IPS-15b (cell line): ENCODE results near the gene TMC5.

Experiments used
- H3K27me3 ChIP-seq: one replicate; pipeline ENCODE4 v1.6.1; 2013; ENCODE audit warnings: low read length; ENCODE audit not compliant: control insufficient read depth, insufficient read depth
- H3K36me3 ChIP-seq: one replicate; pipeline ENCODE4 v1.6.1; 2013; ENCODE audit warnings: low read length; ENCODE audit not compliant: control insufficient read depth, insufficient read depth
- H3K4me1 ChIP-seq: one replicate; pipeline ENCODE4 v1.6.1; 2013; ENCODE audit warnings: mild to moderate bottlenecking, low read length; ENCODE audit not compliant: control insufficient read depth, insufficient read depth
- H3K4me3 ChIP-seq: one replicate; pipeline ENCODE4 v1.5.1; 2013; ENCODE audit warnings: low read depth, low read length
- H3K9ac ChIP-seq: one replicate; pipeline ENCODE4 v1.6.1; 2013; ENCODE audit warnings: low read depth, mild to moderate bottlenecking, low read length
- H3K9me3 ChIP-seq: one replicate; pipeline ENCODE4 v1.6.1; 2013; ENCODE audit warnings: mild to moderate bottlenecking, low read length; ENCODE audit not compliant: control insufficient read depth, insufficient read depth

Gene TMC5

GRCh38 chr16:19515757-19516156 lies 98.1 kb downstream of the TMC5 start:
- Histone ChIP-seq H3K4me1 (peaks cover 2% of the 10 kb centered on the region), H3K9me3 (no peaks in the 10 kb centered on the region), H3K9ac (no peak overlapping the region), H3K27me3 (no peaks in the 10 kb centered on the region), H3K36me3 (no peaks in the 10 kb centered on the region), H3K4me3 (no peak overlapping the region)

GRCh38 chr16:19517424-19518089 lies 99.9 kb downstream of the TMC5 start:
- Histone ChIP-seq H3K36me3 (no peaks in the 10 kb centered on the region), H3K9me3 (no peaks in the 10 kb centered on the region), H3K4me3 (no peak overlapping the region), H3K4me1 (peaks cover 7% of the 10 kb centered on the region), H3K27me3 (no peaks in the 10 kb centered on the region), H3K9ac (no peak overlapping the region)

GRCh38 chr16:19518388-19518787 lies 100.7 kb downstream of the TMC5 start:
- H3K9me3 ChIP-seq, result no peaks in the 10 kb centered on the region
- no peaks in the 10 kb centered on the region for H3K27me3 ChIP-seq
- no peak overlapping the region for H3K9ac ChIP-seq
- H3K4me1 ChIP-seq, result peaks cover 12% of the 10 kb centered on the region
- no peak overlapping the region for H3K4me3 ChIP-seq
- H3K36me3 ChIP-seq, result no peaks in the 10 kb centered on the region

GRCh38 chr16:19520861-19521331 lies 103.2 kb downstream of the TMC5 start:
- peak overlapping the region; percentile 91 for H3K4me3 ChIP-seq
- H3K9ac ChIP-seq, result peak overlapping the region; percentile 87
- H3K36me3 ChIP-seq, result no peaks in the 10 kb centered on the region
- no peaks in the 10 kb centered on the region for H3K27me3 ChIP-seq
- H3K4me1 ChIP-seq, result peaks cover 15% of the 10 kb centered on the region
- no peaks in the 10 kb centered on the region for H3K9me3 ChIP-seq

GRCh38 chr16:19521471-19522396 lies 104.1 kb downstream of the TMC5 start, which contains the start of gene GDE1:
Gene GDE1 (minus strand): TSS chr16:19522098. CDS start chr16:19521964, 134 bp downstream.
- Histone ChIP-seq H3K27me3 (no peaks in the 10 kb centered on the region), H3K4me3 (peak within 1 kb of the TSS; percentile 91), H3K9me3 (no peaks in the 10 kb centered on the region), H3K36me3 (no peaks in the 10 kb centered on the region), H3K4me1 (peaks cover 15% of the 10 kb centered on the region), H3K9ac (peak within 1 kb of the TSS; percentile 87)

GRCh38 chr16:19522397-19522732 lies 104.7 kb downstream of the TMC5 start:
- no peaks in the 10 kb centered on the region for H3K27me3 ChIP-seq
- no peaks in the 10 kb centered on the region for H3K9me3 ChIP-seq
- H3K4me1 ChIP-seq, result peaks cover 15% of the 10 kb centered on the region
- H3K36me3 ChIP-seq, result no peaks in the 10 kb centered on the region
- peak overlapping the region; percentile 43 for H3K4me3 ChIP-seq
- no peak overlapping the region for H3K9ac ChIP-seq

- Histone ChIP-seq H3K27me3 (no peaks in the 10 kb centered on the region), H3K4me3 (no peak overlapping the region), H3K9me3 (no peaks in the 10 kb centered on the region), H3K36me3 (no peaks in the 10 kb centered on the region), H3K4me1 (peaks cover 15% of the 10 kb centered on the region), H3K9ac (no peak overlapping the region)
These were observed 105.1 kb downstream of the TMC5 start for GRCh38 chr16:19522760-19523159.

GRCh38 chr16:19523184-19523558 lies 105.5 kb downstream of the TMC5 start:
- Histone ChIP-seq H3K27me3 (no peaks in the 10 kb centered on the region), H3K4me1 (peaks cover 15% of the 10 kb centered on the region), H3K36me3 (no peaks in the 10 kb centered on the region), H3K4me3 (no peak overlapping the region), H3K9ac (no peak overlapping the region), H3K9me3 (no peaks in the 10 kb centered on the region)

GRCh38 chr16:19523559-19524355 lies 106.1 kb downstream of the TMC5 start, which contains the start of gene CCP110:
Gene CCP110 (plus strand): TSS chr16:19523942. CDS start chr16:19527882, 3,940 bp downstream.
- Histone ChIP-seq H3K9ac (peak within 1 kb of the TSS; percentile 28), H3K4me1 (peaks cover 15% of the 10 kb centered on the region), H3K9me3 (no peaks in the 10 kb centered on the region), H3K36me3 (no peaks in the 10 kb centered on the region), H3K4me3 (peak within 1 kb of the TSS; percentile 94), H3K27me3 (no peaks in the 10 kb centered on the region)

GRCh38 chr16:19524356-19524615 lies 106.6 kb downstream of the TMC5 start:
- Histone ChIP-seq H3K9me3 (no peaks in the 10 kb centered on the region), H3K4me3 (peak overlapping the region; percentile 94), H3K36me3 (no peaks in the 10 kb centered on the region), H3K4me1 (peaks cover 15% of the 10 kb centered on the region), H3K9ac (no peak overlapping the region), H3K27me3 (no peaks in the 10 kb centered on the region)

GRCh38 chr16:19524616-19525384 lies 107.1 kb downstream of the TMC5 start:
- Histone ChIP-seq H3K27me3 (no peaks in the 10 kb centered on the region), H3K4me3 (peak overlapping the region; percentile 94), H3K4me1 (peaks cover 15% of the 10 kb centered on the region), H3K9ac (no peak overlapping the region), H3K36me3 (no peaks in the 10 kb centered on the region), H3K9me3 (no peaks in the 10 kb centered on the region)
